GM06990 (cell line): Measurements from ENCODE around the gene LRP1B.

Source experiments
- DNase-seq: peaks from one replicate; pipeline ENCODE4 v3.0.0-alpha.2; 2011; ENCODE audit not compliant: insufficient read length; ENCODE audit errors: extremely low read depth
- H3K27me3 ChIP-seq: replicated peaks from 2 replicates; pipeline ENCODE4 v1.6.0; 2011; ENCODE audit warnings: low read length; ENCODE audit not compliant: control insufficient read depth, insufficient read depth
- H3K36me3 ChIP-seq: 2 replicates; pipeline ENCODE4 v1.5.1; 2011; ENCODE audit warnings: low read length; ENCODE audit not compliant: control insufficient read depth, insufficient read depth
- H3K4me3 ChIP-seq: replicated peaks from 2 replicates; pipeline ENCODE4 v1.5.1; 2011; ENCODE audit warnings: low read depth, mild to moderate bottlenecking, control low read depth, low read length
- TF ChIP-seq, protein P1 (sequence below): IDR thresholded peaks from 2 replicates; pipeline ENCODE4 v1.5.1; 2011; ENCODE audit warnings: low read length, control low read depth, mild to moderate bottlenecking, inconsistent platforms; ENCODE audit not compliant: insufficient read depth, poor library complexity, severe bottlenecking

LRP1B gene

GRCh38 chr2:140761807-140762206 lies 1369.0 kb downstream of the LRP1B start:
- no peak overlapping the region for H3K4me3 ChIP-seq
- DNase-seq: no peak
- H3K27me3 ChIP-seq: no peaks in the 10 kb centered on the region
- TF ChIP-seq, protein P1, sequence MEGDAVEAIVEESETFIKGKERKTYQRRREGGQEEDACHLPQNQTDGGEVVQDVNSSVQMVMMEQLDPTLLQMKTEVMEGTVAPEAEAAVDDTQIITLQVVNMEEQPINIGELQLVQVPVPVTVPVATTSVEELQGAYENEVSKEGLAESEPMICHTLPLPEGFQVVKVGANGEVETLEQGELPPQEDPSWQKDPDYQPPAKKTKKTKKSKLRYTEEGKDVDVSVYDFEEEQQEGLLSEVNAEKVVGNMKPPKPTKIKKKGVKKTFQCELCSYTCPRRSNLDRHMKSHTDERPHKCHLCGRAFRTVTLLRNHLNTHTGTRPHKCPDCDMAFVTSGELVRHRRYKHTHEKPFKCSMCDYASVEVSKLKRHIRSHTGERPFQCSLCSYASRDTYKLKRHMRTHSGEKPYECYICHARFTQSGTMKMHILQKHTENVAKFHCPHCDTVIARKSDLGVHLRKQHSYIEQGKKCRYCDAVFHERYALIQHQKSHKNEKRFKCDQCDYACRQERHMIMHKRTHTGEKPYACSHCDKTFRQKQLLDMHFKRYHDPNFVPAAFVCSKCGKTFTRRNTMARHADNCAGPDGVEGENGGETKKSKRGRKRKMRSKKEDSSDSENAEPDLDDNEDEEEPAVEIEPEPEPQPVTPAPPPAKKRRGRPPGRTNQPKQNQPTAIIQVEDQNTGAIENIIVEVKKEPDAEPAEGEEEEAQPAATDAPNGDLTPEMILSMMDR: no peak
- H3K36me3 ChIP-seq: no peaks in the 10 kb centered on the region

- H3K36me3 ChIP-seq: no peaks in the 10 kb centered on the region
- DNase-seq: no peak
- TF ChIP-seq, protein P1: no peak
Measured at GRCh38 chr2:140759426-140760156, 1371.2 kb downstream of the LRP1B start.

GRCh38 chr2:140747665-140748064 lies 1383.2 kb downstream of the LRP1B start:
- TF ChIP-seq, protein P1: no peak

More at GRCh38 chr2:140759426-140760156, 1371.2 kb downstream of the LRP1B start:
- H3K27me3 ChIP-seq: no peaks in the 10 kb centered on the region
- no peak overlapping the region for H3K4me3 ChIP-seq

GRCh38 chr2:140747090-140747489 lies 1383.7 kb downstream of the LRP1B start:
- DNase-seq: no peak
- Histone ChIP-seq H3K36me3 (no peaks in the 10 kb centered on the region), H3K27me3 (no peaks in the 10 kb centered on the region), H3K4me3 (no peak overlapping the region)
- TF ChIP-seq, protein P1: no peak

More at GRCh38 chr2:140747665-140748064, 1383.2 kb downstream of the LRP1B start:
- H3K36me3 ChIP-seq: no peaks in the 10 kb centered on the region
- H3K4me3 ChIP-seq: no peak overlapping the region
- DNase-seq: peak; percentile 4
- H3K27me3 ChIP-seq: no peaks in the 10 kb centered on the region

DNA sequence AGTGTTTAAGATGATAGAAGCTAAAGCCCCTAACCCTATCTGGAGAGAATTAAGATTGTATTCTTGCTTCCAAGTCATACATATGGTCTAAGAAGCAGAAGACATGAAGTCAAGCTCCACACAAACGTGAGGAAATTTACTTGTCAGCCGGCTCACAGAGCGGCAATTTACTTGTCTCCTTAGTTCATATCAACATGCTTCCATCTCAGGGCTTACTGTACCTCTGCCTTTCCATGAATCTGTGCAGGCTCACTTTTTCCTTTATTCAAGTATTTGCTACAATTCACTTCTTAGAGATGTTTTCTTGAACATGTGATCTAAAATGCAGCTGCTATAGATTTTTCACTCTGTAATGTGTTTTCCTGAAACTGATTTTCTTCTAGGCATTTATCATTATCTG lies 1386.4 kb downstream of the LRP1B start:
- no peaks in the 10 kb centered on the region for H3K36me3 ChIP-seq
- TF ChIP-seq, protein P1: no peak
- DNase-seq: no peak
- no peaks in the 10 kb centered on the region for H3K27me3 ChIP-seq
- H3K4me3 ChIP-seq: no peak overlapping the region
